ENCODE results near the gene LMNA.
"Not testable (repeated sequence)": the region's sequence is repeated elsewhere in the genome, so short reads cannot be mapped to it uniquely, and the experiment has no call there.

The LMNA gene

DNA sequence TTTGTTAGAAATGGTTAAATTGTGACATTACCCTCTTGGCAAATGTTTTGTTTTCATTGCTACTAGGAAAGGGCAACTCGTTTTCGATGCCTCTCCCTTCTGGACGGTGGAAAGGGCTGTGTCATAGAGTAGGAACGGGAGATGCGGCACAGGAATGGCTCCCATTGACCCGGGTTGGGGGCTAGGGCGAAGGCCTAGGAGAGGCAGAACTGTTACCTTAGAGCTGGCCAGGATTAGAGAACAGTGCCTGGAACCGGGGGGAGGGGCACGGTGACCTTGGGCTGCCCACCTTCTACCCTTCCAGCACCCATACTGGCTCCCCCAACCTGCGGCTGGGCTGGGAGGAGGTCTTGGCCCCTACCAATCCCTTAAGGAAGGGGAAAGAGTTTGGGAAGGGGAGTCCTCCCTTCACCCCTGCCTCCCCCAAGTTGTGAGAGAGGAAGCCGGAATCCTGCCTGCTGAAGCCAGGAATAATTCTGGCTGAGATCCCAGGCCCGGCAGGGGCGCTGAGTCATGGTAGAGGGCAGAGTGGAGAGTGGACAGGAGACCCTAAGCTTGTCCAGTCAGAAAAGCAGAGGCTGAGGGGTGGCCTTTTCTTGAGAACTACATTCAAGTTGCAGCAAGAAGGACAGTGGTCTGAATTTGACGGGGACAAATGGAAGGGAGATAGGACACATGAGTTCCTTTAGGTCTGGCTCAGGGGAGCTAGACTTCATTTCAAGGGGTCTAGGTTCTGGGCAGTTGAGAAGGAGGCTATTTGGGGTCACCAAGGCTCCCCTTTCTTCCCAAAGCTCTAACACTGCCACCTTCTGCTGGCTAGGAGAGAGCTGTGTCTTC, 8.2 kb downstream of the LMNA start:
- DNase-seq: no peak

DNA sequence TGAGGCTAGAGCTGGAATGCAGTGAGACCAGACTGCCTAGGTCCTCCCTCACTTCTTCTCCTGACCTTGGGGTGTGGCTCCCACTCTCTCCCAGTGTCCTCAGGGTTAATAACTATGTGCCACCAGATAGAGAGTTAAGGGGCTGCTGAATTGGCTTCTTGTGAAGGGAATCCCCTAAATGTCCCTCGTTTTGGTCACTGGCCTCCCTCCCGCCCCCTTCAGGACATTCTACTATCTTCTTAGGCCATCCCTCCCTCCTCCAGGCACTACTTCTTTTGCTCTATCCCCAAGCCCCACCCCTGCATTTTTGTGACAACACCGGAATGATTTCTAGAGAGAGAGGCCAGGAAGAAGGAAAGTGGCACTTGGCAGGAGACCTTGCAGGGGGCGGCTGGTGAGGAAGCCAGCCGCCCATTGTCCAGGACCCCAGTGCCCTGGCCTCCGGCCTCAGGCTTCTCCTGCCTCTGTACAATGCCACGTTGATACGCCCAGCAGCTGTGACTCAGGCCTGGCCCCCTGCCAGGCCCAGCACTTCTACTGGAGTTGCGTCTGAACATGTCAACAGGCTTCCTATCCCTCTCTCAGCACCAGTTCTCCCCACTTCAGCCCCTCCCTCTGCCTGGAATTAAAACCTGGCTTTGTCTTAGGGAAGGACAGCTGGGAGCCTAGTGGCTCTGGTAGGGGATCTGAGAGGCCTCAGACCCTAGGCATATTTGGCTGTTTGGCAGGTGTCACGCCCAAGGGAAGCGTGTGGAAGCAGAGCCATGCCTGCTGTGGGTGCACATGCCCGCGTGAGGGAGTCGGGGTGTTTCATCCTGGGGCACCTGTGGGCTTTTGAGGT, 9.1 kb downstream of the LMNA start:
- DNase-seq: peak; percentile 92

DNA sequence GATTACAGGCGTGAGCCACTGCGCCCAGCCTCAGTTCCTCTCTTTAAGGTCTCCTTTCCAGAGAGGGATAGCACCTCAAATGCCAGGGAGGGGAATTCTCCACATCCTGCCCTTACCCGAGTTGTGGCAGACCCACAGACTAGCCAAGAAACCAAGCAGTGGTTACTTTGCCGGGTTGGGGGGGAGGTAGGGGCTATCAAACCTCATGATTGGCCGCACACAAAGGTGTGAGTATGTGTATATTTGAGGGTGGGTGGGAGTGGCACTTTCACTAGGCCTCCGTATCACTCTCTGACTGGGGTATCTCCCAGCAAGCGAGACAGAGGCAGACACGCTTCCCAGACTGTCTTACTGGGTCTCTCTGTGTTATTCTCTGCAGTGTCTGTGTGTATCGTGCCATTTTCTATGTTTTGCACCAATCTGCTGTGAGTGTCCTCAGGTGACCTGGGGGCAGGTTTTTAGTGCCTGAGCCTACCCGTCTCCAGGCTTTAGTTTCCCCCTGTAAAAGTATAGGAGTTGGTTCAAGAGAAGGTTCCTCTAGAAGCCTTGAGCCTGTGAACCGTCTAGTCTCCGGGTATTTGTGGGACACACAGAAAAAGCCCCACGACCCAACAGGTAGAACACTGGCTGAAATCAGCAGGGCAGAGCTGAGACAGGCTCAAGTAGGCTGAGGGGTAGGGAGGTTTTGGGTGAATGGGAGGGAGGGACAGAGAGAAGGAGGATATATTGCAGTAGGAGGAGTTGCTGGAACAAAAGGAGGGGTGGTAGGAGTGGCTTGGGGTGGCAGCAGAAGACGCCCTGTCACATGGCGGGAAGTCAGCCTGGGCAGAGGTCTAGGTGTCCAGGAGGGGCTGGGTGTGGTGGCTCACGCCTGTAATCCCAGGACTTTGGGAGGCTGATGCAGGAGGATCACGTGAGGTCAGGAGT, 10.3 kb downstream of the LMNA start:
- no peak for DNase-seq

DNA sequence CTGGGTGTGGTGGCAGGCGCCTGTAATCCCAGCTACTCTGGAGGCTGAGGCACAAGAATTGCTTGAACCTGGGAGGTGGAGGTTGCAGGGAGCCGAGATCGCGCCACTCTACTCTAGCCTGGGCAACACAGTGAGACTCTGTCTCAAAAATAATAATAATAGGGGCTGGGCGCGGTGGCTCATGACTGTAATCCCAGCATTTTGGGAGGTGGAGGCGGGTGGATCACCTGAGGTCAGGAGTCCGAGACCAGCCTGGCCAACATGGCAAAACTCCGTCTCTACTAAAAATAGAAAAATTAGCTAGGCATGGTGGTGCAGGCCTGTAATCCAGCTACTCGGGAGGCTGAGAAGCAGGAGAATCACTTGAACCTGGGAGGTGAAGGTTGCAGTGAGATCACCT, 11.0 kb downstream of the LMNA start:
- DNase-seq: not testable (repeated sequence)

DNA sequence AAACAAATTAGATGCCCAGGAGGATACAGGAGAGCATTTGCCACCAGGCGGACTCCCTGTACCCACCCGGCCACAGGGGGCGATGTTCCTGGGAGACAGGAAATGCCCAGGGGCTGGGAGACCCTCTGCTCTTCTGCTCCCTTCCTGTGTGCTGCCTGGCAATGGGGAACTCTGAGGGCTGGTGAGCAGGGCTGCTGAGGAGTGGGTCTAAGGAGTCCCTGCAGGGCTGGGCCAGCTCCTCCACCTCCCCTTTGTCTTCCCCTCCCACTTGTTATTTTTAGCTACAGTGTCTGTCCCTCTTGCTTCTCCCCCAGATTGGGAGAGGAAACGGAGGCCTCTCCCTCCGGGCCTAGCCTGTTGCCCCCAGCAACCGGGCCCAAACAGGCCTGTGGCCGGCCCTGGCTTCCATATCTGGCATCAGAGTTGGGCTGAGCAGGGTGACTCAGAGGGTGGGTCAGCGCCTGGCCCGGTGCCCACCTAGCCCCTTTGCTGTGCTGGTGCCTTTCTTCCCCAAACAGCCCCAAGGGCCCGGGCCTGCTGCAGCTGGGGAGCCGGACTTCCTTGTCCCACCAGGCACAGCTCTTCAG, 11.6 kb downstream of the LMNA start:
- no peak for DNase-seq

DNA sequence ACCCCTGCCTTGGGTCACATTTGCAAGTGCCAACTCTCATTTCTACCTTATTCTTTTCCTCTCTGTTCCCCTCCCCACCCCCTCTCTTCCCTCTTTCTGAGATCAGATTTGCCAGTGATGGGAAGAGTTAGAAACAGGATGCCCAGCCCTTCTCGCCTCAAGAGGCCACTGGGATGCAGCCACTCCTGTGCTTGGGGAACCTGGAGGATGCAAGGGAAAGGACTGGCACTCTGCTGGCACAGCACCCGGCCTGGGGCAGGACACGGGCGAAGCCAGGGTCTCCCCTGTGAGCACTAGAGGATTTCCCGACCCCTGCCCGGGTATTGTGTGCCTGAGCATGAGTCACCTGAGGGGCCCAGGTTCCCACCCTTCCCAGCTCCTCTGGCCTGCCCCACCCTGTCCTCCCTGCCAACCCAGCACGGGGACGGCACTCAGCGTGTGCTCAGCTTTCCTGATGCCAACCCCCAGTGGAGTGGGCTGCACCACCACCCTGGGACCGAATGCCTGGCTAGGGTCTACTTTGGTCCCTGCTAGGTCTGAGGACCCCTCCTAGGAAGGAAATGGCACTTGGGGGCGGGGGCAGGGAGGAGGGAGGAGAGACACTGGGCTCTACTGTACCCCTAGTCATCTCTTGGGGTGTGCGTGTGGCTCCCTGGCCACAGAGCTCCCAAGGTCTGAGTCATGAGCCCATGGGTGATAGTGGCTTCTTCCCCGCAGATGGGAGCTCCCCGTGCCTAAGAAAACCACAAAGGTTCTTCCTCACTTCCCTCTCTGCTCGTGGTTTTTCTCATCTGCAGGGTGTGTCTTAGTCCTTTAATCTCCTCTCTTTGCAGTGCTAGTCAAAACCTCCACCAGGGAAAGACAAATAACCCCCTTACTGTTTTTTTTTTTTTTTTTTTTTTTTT, 12.4 kb downstream of the LMNA start:
- no peak for DNase-seq

DNA sequence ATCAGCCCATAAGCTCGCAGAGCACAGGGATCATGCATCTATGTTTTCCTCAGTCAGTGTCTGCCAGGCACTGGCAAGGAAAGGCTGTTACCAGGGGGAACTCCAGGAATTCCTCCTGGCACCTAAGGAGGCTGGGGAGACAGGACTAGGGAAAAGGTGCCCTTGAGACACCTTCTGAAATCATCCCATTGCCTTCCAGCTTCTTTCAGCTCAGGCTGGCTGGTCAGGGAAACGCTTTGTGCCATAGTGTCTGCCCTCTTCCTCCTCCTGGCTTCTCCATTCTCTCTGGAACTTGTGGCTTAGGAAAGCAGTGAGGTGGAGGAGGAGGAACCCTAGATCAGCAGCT, 13.8 kb downstream of the LMNA start:
- no peak for DNase-seq

DNA sequence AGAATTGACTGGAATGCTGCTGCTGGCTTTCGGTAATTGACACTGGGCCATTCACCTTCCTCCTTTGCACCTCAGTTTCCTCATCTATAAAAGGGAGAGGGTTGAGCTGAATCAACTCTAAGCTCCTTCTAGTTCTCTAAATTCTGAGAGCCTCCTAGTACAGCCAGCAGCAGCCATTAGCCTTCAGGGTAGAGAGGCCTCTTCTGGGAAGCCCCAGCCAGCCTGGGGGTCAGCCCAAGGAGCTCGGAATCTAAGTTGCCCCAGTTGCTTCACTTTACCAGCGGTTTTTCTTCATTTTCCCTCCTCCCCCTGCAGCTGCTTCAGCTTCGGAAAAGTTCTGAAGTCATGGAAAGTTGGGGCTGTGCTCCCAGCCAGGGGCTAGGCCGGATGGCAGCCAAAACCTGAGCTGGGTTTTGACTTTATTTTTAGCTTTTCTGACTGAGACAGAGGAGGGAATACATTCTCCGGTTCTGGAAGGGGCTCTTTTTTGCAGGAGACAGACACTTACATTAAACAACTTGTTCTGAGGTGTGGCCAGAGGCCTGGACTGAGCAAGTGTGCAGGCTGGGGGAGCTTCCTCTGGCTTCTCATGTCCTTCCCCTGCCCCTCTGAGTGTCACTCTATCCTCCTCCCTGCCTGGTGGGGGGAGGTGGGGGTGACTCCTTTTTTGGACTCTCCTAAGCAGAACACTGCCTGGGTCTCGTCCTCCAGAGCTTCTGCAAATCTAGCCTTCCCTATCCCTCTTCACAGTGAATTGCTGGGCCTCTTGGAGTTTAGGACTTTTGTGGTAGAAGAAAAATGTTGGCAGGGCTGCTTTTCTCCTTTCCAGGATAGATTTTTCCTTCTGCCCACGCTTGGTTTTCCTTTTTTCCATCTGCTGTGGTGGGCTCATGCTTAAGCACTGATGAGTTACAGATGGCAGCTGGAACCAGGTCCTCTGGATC, 14.4 kb downstream of the LMNA start:
- no peak for DNase-seq

DNA sequence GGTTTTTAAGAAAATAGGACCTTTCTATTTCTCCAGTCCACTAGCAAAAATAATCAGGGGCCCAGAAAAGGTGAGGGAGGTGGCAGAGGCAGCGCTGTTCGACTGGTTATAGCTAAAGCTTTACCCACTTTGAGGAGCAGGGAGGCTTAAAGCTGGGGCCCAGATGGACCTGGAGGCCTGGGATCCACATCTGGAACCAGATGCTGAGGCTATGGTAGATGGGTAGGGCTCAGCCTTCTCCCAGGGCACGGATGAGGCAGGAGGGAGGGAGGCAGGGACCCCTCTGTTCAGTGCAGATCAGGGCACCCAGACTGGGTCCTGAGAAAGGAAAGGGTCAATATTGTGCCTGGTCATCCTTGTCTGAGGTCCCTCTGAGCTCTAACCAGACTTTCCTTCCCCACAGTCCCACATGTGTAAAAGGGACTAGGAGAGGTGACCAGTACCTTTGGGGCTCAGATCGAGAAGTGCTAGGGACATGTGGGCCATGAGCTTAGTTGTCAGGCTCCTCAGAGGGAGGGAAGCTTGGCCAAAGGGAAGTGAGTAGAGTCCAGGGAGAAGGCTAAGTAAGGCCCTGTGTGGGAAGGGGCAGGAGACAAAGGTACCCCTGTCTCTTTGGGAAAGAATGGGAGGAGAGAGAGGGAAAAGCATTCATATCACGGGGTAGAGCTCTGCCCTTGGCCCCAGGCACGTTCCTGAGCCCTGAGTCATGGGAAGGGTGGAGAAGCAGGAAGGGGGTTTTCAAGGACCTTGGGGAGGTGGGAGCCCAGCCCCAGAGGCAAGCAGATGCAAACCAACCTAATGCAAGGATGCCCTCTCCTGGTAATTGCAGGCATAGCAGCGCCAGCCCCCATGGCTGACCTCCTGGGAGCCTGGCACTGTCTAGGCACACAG, 15.4 kb downstream of the LMNA start:
- peak; percentile 51 for DNase-seq

DNA sequence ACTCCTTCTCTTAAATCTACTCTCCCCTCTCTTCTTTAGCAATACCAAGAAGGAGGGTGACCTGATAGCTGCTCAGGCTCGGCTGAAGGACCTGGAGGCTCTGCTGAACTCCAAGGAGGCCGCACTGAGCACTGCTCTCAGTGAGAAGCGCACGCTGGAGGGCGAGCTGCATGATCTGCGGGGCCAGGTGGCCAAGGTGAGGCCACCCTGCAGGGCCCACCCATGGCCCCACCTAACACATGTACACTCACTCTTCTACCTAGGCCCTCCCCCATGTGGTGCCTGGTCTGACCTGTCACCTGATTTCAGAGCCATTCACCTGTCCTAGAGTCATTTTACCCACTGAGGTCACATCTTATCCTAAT, 16.0 kb downstream of the LMNA start:
- no peak for DNase-seq

DNA sequence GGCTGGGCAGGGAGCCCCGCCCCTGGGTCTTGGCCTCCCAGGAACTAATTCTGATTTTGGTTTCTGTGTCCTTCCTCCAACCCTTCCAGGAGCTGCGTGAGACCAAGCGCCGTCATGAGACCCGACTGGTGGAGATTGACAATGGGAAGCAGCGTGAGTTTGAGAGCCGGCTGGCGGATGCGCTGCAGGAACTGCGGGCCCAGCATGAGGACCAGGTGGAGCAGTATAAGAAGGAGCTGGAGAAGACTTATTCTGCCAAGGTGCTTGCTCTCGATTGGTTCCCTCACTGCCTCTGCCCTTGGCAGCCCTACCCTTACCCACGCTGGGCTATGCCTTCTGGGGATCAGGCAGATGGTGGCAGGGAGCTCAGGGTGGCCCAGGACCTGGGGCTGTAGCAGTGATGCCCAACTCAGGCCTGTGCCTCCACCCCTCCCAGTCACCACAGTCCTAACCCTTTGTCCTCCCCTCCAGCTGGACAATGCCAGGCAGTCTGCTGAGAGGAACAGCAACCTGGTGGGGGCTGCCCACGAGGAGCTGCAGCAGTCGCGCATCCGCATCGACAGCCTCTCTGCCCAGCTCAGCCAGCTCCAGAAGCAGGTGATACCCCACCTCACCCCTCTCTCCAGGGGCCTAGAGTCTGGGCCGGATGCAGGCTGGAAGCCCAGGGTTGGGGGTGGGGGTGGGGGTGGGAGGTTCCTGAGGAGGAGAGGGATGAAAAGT, 20.4 kb downstream of the LMNA start:
- DNase-seq: no peak

DNA sequence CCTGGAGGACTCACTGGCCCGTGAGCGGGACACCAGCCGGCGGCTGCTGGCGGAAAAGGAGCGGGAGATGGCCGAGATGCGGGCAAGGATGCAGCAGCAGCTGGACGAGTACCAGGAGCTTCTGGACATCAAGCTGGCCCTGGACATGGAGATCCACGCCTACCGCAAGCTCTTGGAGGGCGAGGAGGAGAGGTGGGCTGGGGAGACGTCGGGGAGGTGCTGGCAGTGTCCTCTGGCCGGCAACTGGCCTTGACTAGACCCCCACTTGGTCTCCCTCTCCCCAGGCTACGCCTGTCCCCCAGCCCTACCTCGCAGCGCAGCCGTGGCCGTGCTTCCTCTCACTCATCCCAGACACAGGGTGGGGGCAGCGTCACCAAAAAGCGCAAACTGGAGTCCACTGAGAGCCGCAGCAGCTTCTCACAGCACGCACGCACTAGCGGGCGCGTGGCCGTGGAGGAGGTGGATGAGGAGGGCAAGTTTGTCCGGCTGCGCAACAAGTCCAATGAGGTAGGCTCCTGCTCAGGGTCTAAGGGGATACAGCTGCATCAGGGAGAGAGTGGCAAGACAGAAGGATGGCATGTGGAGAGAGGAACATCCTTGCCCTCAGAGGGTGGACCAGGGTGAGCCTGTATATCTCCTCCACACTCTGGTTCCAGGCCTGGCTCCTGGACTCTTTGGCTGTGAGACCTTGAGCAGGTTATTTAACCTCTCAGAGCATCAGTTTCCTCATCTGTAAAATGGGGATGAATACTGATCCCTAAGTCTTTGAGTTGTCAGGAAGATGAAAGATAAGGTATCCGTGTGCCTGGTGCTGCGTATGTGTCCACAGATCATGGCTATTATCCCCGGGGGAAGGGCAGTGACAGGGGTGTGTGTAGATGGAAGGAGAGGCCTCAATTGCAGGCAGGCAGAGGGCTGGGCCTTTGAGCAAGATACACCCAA, 21.7 kb downstream of the LMNA start:
- DNase-seq: no peak

DNA sequence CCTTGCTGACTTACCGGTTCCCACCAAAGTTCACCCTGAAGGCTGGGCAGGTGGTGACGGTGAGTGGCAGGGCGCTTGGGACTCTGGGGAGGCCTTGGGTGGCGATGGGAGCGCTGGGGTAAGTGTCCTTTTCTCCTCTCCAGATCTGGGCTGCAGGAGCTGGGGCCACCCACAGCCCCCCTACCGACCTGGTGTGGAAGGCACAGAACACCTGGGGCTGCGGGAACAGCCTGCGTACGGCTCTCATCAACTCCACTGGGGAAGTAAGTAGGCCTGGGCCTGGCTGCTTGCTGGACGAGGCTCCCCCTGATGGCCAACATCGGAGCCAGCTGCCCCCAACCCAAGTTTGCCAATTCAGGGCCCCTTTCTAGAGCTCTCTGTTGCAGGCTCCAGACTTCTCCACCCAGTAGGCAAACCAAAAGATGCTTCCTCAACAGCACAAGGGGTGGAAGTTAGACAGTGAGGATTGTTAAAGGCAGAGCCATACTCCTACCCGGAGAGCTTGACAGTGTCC, 22.5 kb downstream of the LMNA start:
- DNase-seq: no peak

DNA sequence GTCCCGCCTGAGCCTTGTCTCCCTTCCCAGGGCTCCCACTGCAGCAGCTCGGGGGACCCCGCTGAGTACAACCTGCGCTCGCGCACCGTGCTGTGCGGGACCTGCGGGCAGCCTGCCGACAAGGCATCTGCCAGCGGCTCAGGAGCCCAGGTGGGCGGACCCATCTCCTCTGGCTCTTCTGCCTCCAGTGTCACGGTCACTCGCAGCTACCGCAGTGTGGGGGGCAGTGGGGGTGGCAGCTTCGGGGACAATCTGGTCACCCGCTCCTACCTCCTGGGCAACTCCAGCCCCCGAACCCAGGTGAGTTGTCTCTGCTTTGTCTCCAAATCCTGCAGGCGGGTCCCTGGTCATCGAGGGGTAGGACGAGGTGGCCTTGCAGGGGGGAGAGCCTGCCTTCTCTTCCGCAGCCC, 24.0 kb downstream of the LMNA start:
- no peak for DNase-seq

DNA sequence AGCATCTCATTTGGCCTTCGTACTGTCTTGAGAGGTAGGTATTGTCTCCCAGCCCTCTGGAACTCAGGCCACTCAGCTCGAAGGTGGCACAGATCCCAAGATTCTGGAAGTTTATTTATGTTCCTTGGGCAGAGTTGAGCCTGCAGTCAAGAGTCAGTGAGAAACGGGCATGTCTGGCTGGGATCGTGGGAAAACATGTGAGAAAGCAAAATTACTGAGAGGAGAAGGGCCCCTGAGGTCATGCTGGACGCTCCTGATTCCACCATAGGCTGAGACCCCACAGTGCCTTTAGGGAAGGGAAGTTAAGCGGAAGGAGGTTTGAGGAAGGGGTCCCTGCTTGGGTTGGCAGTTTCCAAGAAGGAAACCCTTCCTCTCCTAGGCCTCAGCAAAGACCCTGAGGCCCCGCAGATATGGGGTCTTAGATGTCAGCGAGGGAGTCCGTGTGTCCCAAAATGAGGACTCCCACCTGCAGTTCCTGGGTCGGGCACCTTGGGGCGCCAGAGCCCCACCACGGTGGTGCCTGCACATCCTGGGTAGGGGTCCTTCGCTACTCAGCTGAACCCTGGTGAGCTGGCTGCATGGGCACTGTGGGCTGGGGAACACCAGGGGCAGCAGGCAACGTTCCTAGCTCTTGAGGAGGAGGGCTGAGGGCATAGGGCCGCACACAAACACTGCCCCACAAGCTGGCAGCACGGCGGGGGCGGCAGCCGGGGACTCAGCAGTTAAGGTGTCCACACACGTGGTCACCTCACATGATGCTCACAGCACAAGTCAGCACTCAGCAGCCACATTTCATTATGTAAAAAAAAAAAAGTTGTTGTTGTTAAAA, 26.6 kb downstream of the LMNA start:
- DNase-seq: no peak

DNA sequence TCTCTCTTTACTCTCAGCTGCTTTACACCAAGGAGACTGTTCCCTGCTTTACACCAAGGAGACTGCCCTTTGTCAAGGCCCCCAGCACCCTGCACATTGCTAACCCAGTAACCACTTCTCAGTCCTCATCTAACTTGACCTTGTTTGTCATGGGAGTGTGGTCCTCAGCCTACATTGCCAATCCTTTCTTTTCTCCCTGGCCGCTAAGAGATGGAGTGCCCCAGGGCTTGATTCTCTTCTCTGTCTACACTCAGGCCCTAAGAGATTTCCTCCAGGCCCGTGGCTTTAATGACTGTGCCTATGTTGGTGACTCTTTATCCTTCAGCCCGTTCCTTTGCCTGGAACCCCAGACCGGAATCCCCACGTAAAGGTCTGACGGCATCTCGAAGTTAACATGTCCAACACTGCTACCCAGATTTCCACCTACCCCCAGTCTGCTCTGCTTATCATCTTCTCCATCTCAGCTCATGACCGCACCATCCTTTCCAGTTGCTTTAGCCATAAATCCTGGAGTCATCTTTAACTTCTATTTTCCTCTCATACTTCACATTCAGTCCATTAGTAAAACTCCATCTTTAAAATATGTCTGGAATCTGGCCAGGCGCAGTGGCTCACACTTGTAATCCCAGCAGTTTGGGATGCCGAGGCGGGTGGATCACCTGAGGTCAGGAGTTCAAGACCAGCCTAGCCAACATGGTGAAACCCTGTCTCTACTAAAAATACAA, 29.4 kb downstream of the LMNA start:
- DNase-seq: no peak
